Adrenal gland (tissue), 5 donors: ENCODE measurements around the gene BCL2.

Experiments used
- POLR2A ChIP-seq, 2 donors: fragments of 450-650 bp; IDR thresholded peaks; one replicate each; pipeline ENCODE4 v1.6.1; 2017; ENCODE audit warnings: antibody characterized with exemption in 2 of 2, mild to moderate bottlenecking in 2 of 2, moderate library complexity in 1 of 2
- TF ChIP-seq, protein P1 (sequence below), 6 experiments: fragments of 450-650 bp in 4 of 6; fragments of 200-600 bp in 2 of 6; sonication (generic) in 1 of 6; IDR thresholded peaks; 1 replicate in 5 of 6; 2 replicates in 1 of 6; pipeline versions ENCODE4 v1.5.1 to v1.8.0; 2016 to 2021; ENCODE audit warnings: antibody characterized with exemption in 6 of 6, mild to moderate bottlenecking in 2 of 6, moderate library complexity in 1 of 6
- donor health status: DM: no; HTN: no; CAD: no.

DNA sequence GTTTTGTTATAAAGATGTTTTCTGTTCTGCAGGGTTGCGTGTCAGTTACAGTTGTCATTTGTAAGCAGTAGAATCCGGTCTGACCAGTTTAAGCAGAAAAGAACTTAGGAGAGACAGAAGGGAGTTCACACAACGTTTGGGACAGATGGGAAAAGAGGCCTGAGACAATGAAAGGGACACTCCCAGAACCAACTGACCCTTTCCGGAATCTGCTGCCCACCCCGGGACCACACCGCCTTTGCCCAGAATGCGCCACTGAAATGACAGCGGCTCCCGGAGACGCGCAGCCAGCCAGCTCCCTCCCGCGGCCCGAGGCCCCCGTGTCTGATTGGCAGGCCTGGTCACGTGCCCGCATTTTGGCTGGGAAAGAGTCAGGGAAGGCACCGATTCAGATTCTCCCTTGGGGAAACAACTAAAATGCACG is 244.6 kb downstream of the BCL2 start:
- TF ChIP-seq POLR2A (IDR thresholded peaks at IDR 0.05) = no peak
- TF ChIP-seq, protein P1, sequence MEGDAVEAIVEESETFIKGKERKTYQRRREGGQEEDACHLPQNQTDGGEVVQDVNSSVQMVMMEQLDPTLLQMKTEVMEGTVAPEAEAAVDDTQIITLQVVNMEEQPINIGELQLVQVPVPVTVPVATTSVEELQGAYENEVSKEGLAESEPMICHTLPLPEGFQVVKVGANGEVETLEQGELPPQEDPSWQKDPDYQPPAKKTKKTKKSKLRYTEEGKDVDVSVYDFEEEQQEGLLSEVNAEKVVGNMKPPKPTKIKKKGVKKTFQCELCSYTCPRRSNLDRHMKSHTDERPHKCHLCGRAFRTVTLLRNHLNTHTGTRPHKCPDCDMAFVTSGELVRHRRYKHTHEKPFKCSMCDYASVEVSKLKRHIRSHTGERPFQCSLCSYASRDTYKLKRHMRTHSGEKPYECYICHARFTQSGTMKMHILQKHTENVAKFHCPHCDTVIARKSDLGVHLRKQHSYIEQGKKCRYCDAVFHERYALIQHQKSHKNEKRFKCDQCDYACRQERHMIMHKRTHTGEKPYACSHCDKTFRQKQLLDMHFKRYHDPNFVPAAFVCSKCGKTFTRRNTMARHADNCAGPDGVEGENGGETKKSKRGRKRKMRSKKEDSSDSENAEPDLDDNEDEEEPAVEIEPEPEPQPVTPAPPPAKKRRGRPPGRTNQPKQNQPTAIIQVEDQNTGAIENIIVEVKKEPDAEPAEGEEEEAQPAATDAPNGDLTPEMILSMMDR (IDR thresholded peaks at IDR 0.05) = no peak
